GM12878 (cell line): Measurements from ENCODE around the gene FAM216A.

Experiments
- EZH2 ChIP-seq: IDR thresholded peaks from 2 replicates; pipeline ENCODE4 v1.6.1; 2012; ENCODE audit warnings: low read depth, mild to moderate bottlenecking, control low read depth, inconsistent platforms, low read length, borderline replicate concordance; ENCODE audit not compliant: control insufficient read depth
- JUND ChIP-seq: IDR thresholded peaks from 2 replicates; pipeline ENCODE4 v1.6.1; 2012; ENCODE audit warnings: low read depth, mild to moderate bottlenecking, low read length, improper control_type of control experiment, moderate library complexity
- POLR2A ChIP-seq: IDR thresholded peaks from 2 replicates; pipeline ENCODE4 v1.6.1; 2011; ENCODE audit warnings: low read depth, mild to moderate bottlenecking, low read length

- no peak for TF ChIP-seq EZH2
- no peak for TF ChIP-seq JUND
- no peak for TF ChIP-seq POLR2A
Measured at GRCh38 chr12:110514363-110514762, 45.7 kb downstream of the FAM216A start.
